ENCODE results near the gene TMEM43.

Gene TMEM43

GRCh38 chr3:14122301-14122700, 2.6 kb upstream of the TMEM43 start:
- Histone ChIP-seq H3K27me3 (ENCODE audit: control insufficient read depth in 3 of 3, insufficient read depth in 3 of 3, low read depth in 1 of 3, low read length in 3 of 3) (no peaks in the 10 kb centered on the region), H3K18ac (ENCODE audit: low read length) (no peak overlapping the region), H3K36me3 (replicated peaks in 1 of 2; ENCODE audit: control insufficient read depth in 2 of 2, insufficient read depth in 2 of 2, low read length in 2 of 2) (peaks cover 0 to 32% of the 10 kb centered on the region in 2 donors), H2BK5ac (ENCODE audit: low read length) (no peak overlapping the region), H2BK15ac (ENCODE audit: low read length) (no peak overlapping the region), H3K79me1 (ENCODE audit: low read depth, low read length) (peaks cover 1% of the 10 kb centered on the region), H3K4me1 (ENCODE audit: control insufficient read depth in 2 of 2, insufficient read depth in 1 of 2, low read depth in 1 of 2, low read length in 2 of 2) (peaks cover 7 to 12% of the 10 kb centered on the region in 2 donors), H2BK12ac (ENCODE audit: low read length) (no peak overlapping the region), H3K14ac (ENCODE audit: low read length) (no peak overlapping the region), H3K4me2 (ENCODE audit: insufficient read depth, low read length, poor library complexity, severe bottlenecking) (no peak overlapping the region), H3K23ac (ENCODE audit: low read depth, low read length, poor library complexity) (no peak overlapping the region), H2AFZ (ENCODE audit: low read length) (no peak overlapping the region), H3K9me3 (replicated peaks in 1 of 2; ENCODE audit: control insufficient read depth in 2 of 2, insufficient read depth in 1 of 2, low read depth in 1 of 2, low read length in 2 of 2) (no peaks in the 10 kb centered on the region), H4K91ac (ENCODE audit: low read depth, low read length, poor library complexity) (no peak overlapping the region), H3K4ac (ENCODE audit: low read length) (no peak overlapping the region), H3K9ac (ENCODE audit: low read depth, low read length, poor library complexity) (no peak overlapping the region), H4K8ac (ENCODE audit: low read depth, low read length) (no peak overlapping the region), H3K27ac (replicated peaks; ENCODE audit: low read length) (no peak overlapping the region), H3K4me3 (ENCODE audit: low read length in 2 of 2) (no peak overlapping the region), H2AK5ac (ENCODE audit: low read depth, low read length) (no peak overlapping the region), H2BK120ac (ENCODE audit: low read depth, low read length) (no peak overlapping the region)
- no peak for DNase-seq (ENCODE audit: low spot score)
- WGBS, 2 donors (ENCODE audit: extremely low coverage in 2 of 2, insufficient read length in 2 of 2, insufficient replicate concordance in 1 of 2) = no CpG with 5 or more reads among the region's 3 CpGs

- Histone ChIP-seq H4K8ac (ENCODE audit: low read depth, low read length) (no peak overlapping the region), H2AK5ac (ENCODE audit: low read depth, low read length) (no peak overlapping the region), H3K36me3 (replicated peaks in 1 of 2; ENCODE audit: control insufficient read depth in 2 of 2, insufficient read depth in 2 of 2, low read length in 2 of 2) (peaks cover 2 to 44% of the 10 kb centered on the region in 2 donors), H2BK5ac (ENCODE audit: low read length) (no peak overlapping the region), H2BK12ac (ENCODE audit: low read length) (no peak overlapping the region), H3K4me3 (ENCODE audit: low read length in 2 of 2) (peak overlapping the region; percentile 88 to 90), H3K18ac (ENCODE audit: low read length) (no peak overlapping the region), H4K91ac (ENCODE audit: low read depth, low read length, poor library complexity) (no peak overlapping the region), H3K27me3 (ENCODE audit: control insufficient read depth in 3 of 3, insufficient read depth in 3 of 3, low read depth in 1 of 3, low read length in 3 of 3) (no peaks in the 10 kb centered on the region), H3K4me1 (ENCODE audit: control insufficient read depth in 2 of 2, insufficient read depth in 1 of 2, low read depth in 1 of 2, low read length in 2 of 2) (peaks cover 7 to 12% of the 10 kb centered on the region in 2 donors), H3K23ac (ENCODE audit: low read depth, low read length, poor library complexity) (no peak overlapping the region), H2BK120ac (ENCODE audit: low read depth, low read length) (no peak overlapping the region), H2BK15ac (ENCODE audit: low read length) (no peak overlapping the region), H2AFZ (ENCODE audit: low read length) (peak overlapping the region; percentile 99), H3K27ac (replicated peaks; ENCODE audit: low read length) (no peak overlapping the region), H3K4ac (ENCODE audit: low read length) (no peak overlapping the region), H3K9me3 (replicated peaks in 1 of 2; ENCODE audit: control insufficient read depth in 2 of 2, insufficient read depth in 1 of 2, low read depth in 1 of 2, low read length in 2 of 2) (peaks cover 0 to 6% of the 10 kb centered on the region in 2 donors), H3K4me2 (ENCODE audit: insufficient read depth, low read length, poor library complexity, severe bottlenecking) (peak overlapping the region; percentile 65), H3K9ac (ENCODE audit: low read depth, low read length, poor library complexity) (peak overlapping the region; percentile 83), H3K14ac (ENCODE audit: low read length) (no peak overlapping the region), H3K79me1 (ENCODE audit: low read depth, low read length) (peaks cover 3% of the 10 kb centered on the region)
- WGBS, 2 donors (ENCODE audit: extremely low coverage in 2 of 2, insufficient read length in 2 of 2, insufficient replicate concordance in 1 of 2) = no CpG with 5 or more reads among the region's 15 CpGs
- no peak for DNase-seq (ENCODE audit: low spot score)
Measured at GRCh38 chr3:14123308-14124222, 1.3 kb upstream of the TMEM43 start.

- peak overlapping the region; percentile 82 for H3K23ac ChIP-seq (ENCODE audit: low read depth, low read length, poor library complexity)
- peak overlapping the region; percentile 58 for H3K18ac ChIP-seq (ENCODE audit: low read length)
- H3K4me3 ChIP-seq (ENCODE audit: low read length in 2 of 2) = peak overlapping the region; percentile 88 to 90
- H3K4me1 ChIP-seq (ENCODE audit: control insufficient read depth in 2 of 2, insufficient read depth in 1 of 2, low read depth in 1 of 2, low read length in 2 of 2) = peaks cover 7 to 12% of the 10 kb centered on the region in 2 donors
- H3K9me3 ChIP-seq (replicated peaks in 1 of 2; ENCODE audit: control insufficient read depth in 2 of 2, insufficient read depth in 1 of 2, low read depth in 1 of 2, low read length in 2 of 2) = peaks cover 0 to 10% of the 10 kb centered on the region in 2 donors
- H2BK120ac ChIP-seq (ENCODE audit: low read depth, low read length) = no peak overlapping the region
- no CpG with 5 or more reads among the region's 37 CpGs for WGBS, 2 donors (ENCODE audit: extremely low coverage in 2 of 2, insufficient read length in 2 of 2, insufficient replicate concordance in 1 of 2)
- peak overlapping the region; percentile 83 for H3K9ac ChIP-seq (ENCODE audit: low read depth, low read length, poor library complexity)
- H3K79me1 ChIP-seq (ENCODE audit: low read depth, low read length) = peaks cover 2% of the 10 kb centered on the region
- H2AK5ac ChIP-seq (ENCODE audit: low read depth, low read length) = no peak overlapping the region
- H4K91ac ChIP-seq (ENCODE audit: low read depth, low read length, poor library complexity) = no peak overlapping the region
- peak overlapping the region; percentile 65 for H3K4me2 ChIP-seq (ENCODE audit: insufficient read depth, low read length, poor library complexity, severe bottlenecking)
- no peak overlapping the region for H4K8ac ChIP-seq (ENCODE audit: low read depth, low read length)
- no peak overlapping the region for H3K27ac ChIP-seq (replicated peaks; ENCODE audit: low read length)
- H3K4ac ChIP-seq (ENCODE audit: low read length) = no peak overlapping the region
- no peak overlapping the region for H3K14ac ChIP-seq (ENCODE audit: low read length)
- no peak overlapping the region for H2BK5ac ChIP-seq (ENCODE audit: low read length)
- peak overlapping the region; percentile 99 for H2AFZ ChIP-seq (ENCODE audit: low read length)
- H3K27me3 ChIP-seq (ENCODE audit: control insufficient read depth in 3 of 3, insufficient read depth in 3 of 3, low read depth in 1 of 3, low read length in 3 of 3) = no peaks in the 10 kb centered on the region
- peak; percentile 9 for DNase-seq (ENCODE audit: low spot score)
- H3K36me3 ChIP-seq (replicated peaks in 1 of 2; ENCODE audit: control insufficient read depth in 2 of 2, insufficient read depth in 2 of 2, low read length in 2 of 2) = peaks cover 2 to 50% of the 10 kb centered on the region in 2 donors
- no peak overlapping the region for H2BK15ac ChIP-seq (ENCODE audit: low read length)
- no peak overlapping the region for H2BK12ac ChIP-seq (ENCODE audit: low read length)
Measured at GRCh38 chr3:14124223-14124614, 633 bp upstream of the TMEM43 start.

Measured in neuronal stem cell (in vitro differentiated cells).